HEK293T (cell line): ENCODE results near the gene LAMB1.

Experiments used
- ARNT ChIP-seq: fragments of 450-650 bp; IDR thresholded peaks from 2 replicates; pipeline ENCODE4 v1.6.1; 2017; ENCODE audit warnings: mild to moderate bottlenecking
- BHLHE40 ChIP-seq: fragments of 450-650 bp; IDR thresholded peaks from 2 replicates; pipeline ENCODE4 v1.6.1; 2016; ENCODE audit warnings: mild to moderate bottlenecking, moderate library complexity, borderline replicate concordance
- CTBP1 ChIP-seq: fragments of 450-650 bp; IDR thresholded peaks from 2 replicates; pipeline ENCODE4 v1.6.1; 2016; ENCODE audit warnings: borderline replicate concordance
- FOXA1 ChIP-seq: fragments of 450-650 bp; IDR thresholded peaks from 2 replicates; pipeline ENCODE4 v1.6.1; 2016; ENCODE audit warnings: mild to moderate bottlenecking
- FOXK2 ChIP-seq: fragments of 450-650 bp; IDR thresholded peaks from 2 replicates; pipeline ENCODE4 v1.6.1; 2016; ENCODE audit warnings: mild to moderate bottlenecking
- FOXM1 ChIP-seq: fragments of 450-650 bp; IDR thresholded peaks from 2 replicates; pipeline ENCODE4 v1.6.1; 2017; ENCODE audit warnings: mild to moderate bottlenecking, borderline replicate concordance
- HDGF ChIP-seq: fragments of 450-650 bp; IDR thresholded peaks from 2 replicates; pipeline ENCODE4 v1.6.1; 2017; ENCODE audit warnings: antibody characterized with exemption, borderline replicate concordance
- NFRKB ChIP-seq: fragments of 450-650 bp; IDR thresholded peaks from 2 replicates; pipeline ENCODE4 v1.6.1; 2016; ENCODE audit warnings: mild to moderate bottlenecking, moderate library complexity
- PKNOX1 ChIP-seq: fragments of 450-650 bp; IDR thresholded peaks from 2 replicates; pipeline ENCODE4 v1.6.1; 2016
- SP1 ChIP-seq: fragments of 450-650 bp; IDR thresholded peaks from 2 replicates; pipeline ENCODE4 v1.6.1; 2017
- SUZ12 ChIP-seq: fragments of 450-650 bp; IDR thresholded peaks from 2 replicates; pipeline ENCODE4 v1.6.1; 2016; ENCODE audit warnings: mild to moderate bottlenecking
- TARDBP ChIP-seq: fragments of 450-650 bp; IDR thresholded peaks from 2 replicates; pipeline ENCODE4 v1.6.1; 2016

- TF ChIP-seq SP1 (no peak), SUZ12 (no peak), CTBP1 (no peak), FOXM1 (no peak), FOXK2 (no peak), BHLHE40 (no peak), PKNOX1 (no peak), TARDBP (no peak), HDGF (no peak), FOXA1 (no peak), ARNT (no peak), NFRKB (no peak)
These were observed 49.6 kb downstream of the LAMB1 start for GRCh38 chr7:107953265-107953923.
